ENCODE data around the gene DCTN3. TPM values are rescaled to one million over a fixed set of nuclear protein-coding genes. Genes with fewer than 3 reads are reported as not detected.
A peak's percentile ranks its signal among the peaks of the same experiment; 100 is the strongest.

DCTN3 gene
- total and polyA plus RNA-seq, 12 donors = 46.6 to 163 (median 95.3) TPM

DNA sequence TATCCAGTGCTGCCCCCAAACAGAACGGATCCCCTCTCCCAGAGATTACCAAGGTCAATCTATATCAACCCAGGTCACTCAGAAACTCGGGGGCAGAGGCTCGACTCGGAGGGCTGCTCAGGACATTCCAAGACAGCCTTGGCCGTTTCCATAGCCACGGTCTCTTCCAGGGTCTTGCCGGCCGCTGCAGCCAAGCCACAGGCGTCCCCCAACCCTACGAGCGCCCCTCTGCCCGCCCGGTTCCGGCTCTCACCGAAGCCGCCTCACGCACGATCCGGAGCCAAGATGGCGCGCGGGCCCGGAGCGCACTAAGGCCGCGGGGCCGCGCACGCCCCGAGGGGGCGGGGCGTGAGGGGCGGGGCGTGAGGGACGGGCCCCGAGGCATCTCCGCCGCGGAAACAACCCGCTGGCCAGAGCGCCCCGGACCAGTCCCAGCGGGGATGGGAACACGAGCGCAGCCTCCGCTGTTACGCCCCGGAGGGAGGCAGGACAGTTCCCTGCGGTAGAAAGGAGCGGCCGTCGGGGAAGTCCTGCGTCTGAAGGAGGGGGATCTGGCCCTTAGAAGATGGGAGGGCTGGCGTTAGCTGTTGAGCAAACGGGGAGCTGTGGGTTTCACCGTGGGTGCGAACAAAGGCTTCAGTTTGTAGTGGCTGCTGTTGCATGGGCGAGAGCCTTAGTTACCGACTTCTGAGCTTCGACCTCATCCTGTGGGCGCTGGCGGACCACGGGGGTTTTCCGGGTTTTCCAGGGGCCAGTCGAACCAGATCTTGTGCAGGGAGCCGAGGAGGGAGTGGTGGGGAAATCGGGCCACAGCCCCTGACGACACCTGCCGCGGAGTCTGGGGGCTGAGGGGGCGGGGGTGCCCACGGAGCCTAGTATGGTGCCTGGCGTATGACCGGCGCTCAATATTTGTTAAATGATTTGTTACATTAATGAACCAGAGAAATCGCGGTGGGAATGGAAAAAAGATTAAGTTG, 8.2 kb downstream of the DCTN3 start, which contains the start of gene RPP25L:
TSS of gene RPP25L (minus strand) at position 287 of the 977 bp plus-strand sequence. CDS start 801 bp downstream, outside the sequence.
- H3K27ac ChIP-seq = peak within 1 kb of the TSS in 4 of 5 donors; percentile 19 to 87 (median 69)
- H3K36me3 ChIP-seq (replicated peaks in 1 of 2) = peaks cover 0 to 33% of the 10 kb centered on the region in 2 donors
- TF ChIP-seq CTCF (IDR thresholded peaks at IDR 0.05) (no peak), POLR2A (IDR thresholded peaks at IDR 0.05) (peak in 1 of 2 donors; percentile 80)
- H3K4me3 ChIP-seq = peak within 1 kb of the TSS; percentile 35 to 85 (median 77)
- H3K27me3 ChIP-seq = no peaks in the 10 kb centered on the region
- H3K9me3 ChIP-seq (replicated peaks in 1 of 3) = no peaks in the 10 kb centered on the region
- intact Hi-C loops (cut with DNase I) = no loop called here
- 0 to 1% (median 1%) methylated on average over 12 to 77 of the region's 77 CpGs for WGBS, 4 donors
- DNase-seq = peak; percentile 84 to 93 (median 88)
- peaks cover 6 to 15% of the 10 kb centered on the region in 2 donors for H3K4me1 ChIP-seq (replicated peaks in 1 of 2)

GRCh38 chr9:34611251-34611810, 9.0 kb downstream of the DCTN3 start:
- TF ChIP-seq POLR2A (IDR thresholded peaks at IDR 0.05) (no peak), CTCF (IDR thresholded peaks at IDR 0.05) (no peak)
- peak in 2 of 7 donors; percentile 18 to 49 for DNase-seq
- H3K9me3 ChIP-seq (replicated peaks in 1 of 3) = no peaks in the 10 kb centered on the region
- H3K36me3 ChIP-seq (replicated peaks in 1 of 2) = peaks cover 0 to 25% of the 10 kb centered on the region in 2 donors
- H3K27me3 ChIP-seq = no peaks in the 10 kb centered on the region
- H3K27ac ChIP-seq = peak overlapping the region in 4 of 5 donors; percentile 19 to 87 (median 69)
- H3K4me1 ChIP-seq (replicated peaks in 1 of 2) = peaks cover 6 to 15% of the 10 kb centered on the region in 2 donors
- peak overlapping the region; percentile 35 to 85 (median 77) for H3K4me3 ChIP-seq
- intact Hi-C loops (cut with DNase I) = no loop called here
- 50 to 80% (median 56%) methylated on average over 2 to 10 of the region's 10 CpGs for WGBS, 4 donors

DNA sequence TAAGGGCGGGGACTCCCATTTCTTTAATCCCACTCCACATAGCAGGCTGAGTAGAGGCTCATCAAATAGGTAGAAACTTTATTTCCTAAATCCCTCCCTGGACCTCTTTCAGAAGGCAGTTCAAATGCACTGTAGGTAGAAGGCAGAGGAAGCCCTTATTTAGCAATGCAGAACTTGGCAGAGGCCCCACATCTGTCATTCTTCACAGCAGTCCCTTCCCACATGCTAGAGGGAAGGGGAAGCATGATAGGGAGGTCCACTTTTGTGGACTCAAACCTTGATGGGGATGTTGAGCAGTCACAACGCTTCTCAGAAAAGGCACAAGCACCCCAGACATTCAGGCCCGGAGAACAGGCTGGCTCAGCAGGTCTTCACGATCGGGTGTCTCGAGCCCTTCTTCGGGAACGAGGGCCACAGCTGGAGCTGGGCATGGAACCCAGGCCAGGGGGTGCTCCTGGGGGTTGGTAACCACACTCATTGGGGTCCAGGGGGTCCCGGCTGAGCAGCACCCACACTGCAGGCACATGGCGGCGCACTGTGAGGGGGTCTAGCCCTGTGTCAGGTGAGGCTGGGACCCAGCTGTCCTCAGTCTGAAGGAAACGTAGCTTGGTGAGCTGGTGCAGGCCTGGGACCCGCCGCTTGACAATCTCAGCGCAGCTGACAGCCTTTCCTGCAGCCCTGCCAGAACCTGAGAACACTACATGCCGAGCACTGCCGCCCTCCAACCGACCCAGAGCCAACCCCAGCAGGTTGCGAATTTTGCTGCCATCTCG, 9.7 kb downstream of the DCTN3 start:
- TF ChIP-seq POLR2A (IDR thresholded peaks at IDR 0.05) = no peak
- no peak for TF ChIP-seq CTCF (IDR thresholded peaks at IDR 0.05)
- 79 to 96% (median 95%) methylated on average over 2 to 20 of the region's 20 CpGs for WGBS, 4 donors
- Histone ChIP-seq H3K4me3 (peak overlapping the region in 1 of 4 donors; percentile 82), H3K27me3 (no peaks in the 10 kb centered on the region), H3K9me3 (replicated peaks in 1 of 3) (no peaks in the 10 kb centered on the region), H3K36me3 (replicated peaks in 1 of 2) (peaks cover 0 to 20% of the 10 kb centered on the region in 2 donors), H3K4me1 (replicated peaks in 1 of 2) (peaks cover 6 to 15% of the 10 kb centered on the region in 2 donors), H3K27ac (no peak overlapping the region)
- intact Hi-C loops (cut with DNase I) = no loop called here
- no peak for DNase-seq
